GM12878 (cell line): ENCODE data around the gene NFATC1. TPM values are rescaled to one million over a fixed set of nuclear protein-coding genes. Genes with fewer than 3 reads are reported as not detected.

Experiments
- ATAC-seq: fragments of 200-7000 bp; cut with Tn5 transposase; 3 replicates; pipeline ENCODE4 v1.9.1; 2020; ENCODE audit warnings: mild to moderate bottlenecking, moderate library complexity
- BruUV-seq: library from RNA; stranded (reverse); fragments of 400-500 nt; replicated peaks from 2 replicates; lab custom pipeline; 2021; lab: Mats Ljungman, UMichigan
- CTCF ChIA-PET: fragments of 300-600 bp; sonication (Branson Sonifier 250); formaldehyde crosslinking; extraction: SDS; loops from one replicate; lab custom pipeline; 2021; ENCODE audit warnings: inconsistent platforms; lab: Yijun Ruan, JAX
- POLR2A ChIA-PET: fragments of 350-600 bp; formaldehyde crosslinking; extraction: SDS; loops from one replicate; lab custom pipeline; 2021; ENCODE audit warnings: inconsistent platforms; lab: Charles Lee
- RAD21 ChIA-PET: fragments of 300-600 bp; sonication (Branson Sonifier 250); formaldehyde crosslinking; loops from one replicate; lab custom pipeline; 2023; ENCODE audit warnings: antibody characterized with exemption; ENCODE audit not compliant: unreplicated experiment; lab: Charles Lee
- SMC1A ChIA-PET: fragments of 300-600 bp; sonication (Branson Sonifier 250); formaldehyde crosslinking; loops from one replicate; lab custom pipeline; 2023; ENCODE audit not compliant: unreplicated experiment, uncharacterized antibody; lab: Charles Lee
- DNase-seq: peaks from one replicate; pipeline ENCODE4 v3.0.0-alpha.2; 2011; ENCODE audit warnings: low read depth, low spot score
- FAIRE-seq: peaks from 3 replicates; lab custom pipeline; 2011; peaks lifted over from hg19 to GRCh38; lab: Jason Lieb, UNC
- H2AFZ ChIP-seq: 2 replicates; pipeline ENCODE4 v1.6.0; 2011; ENCODE audit warnings: low read depth, low read length, control low read depth; ENCODE audit not compliant: control insufficient read depth
- H3K27ac ChIP-seq: 2 replicates; pipeline ENCODE4 v1.5.1; 2011; ENCODE audit warnings: control low read depth; ENCODE audit not compliant: control insufficient read depth, insufficient read depth
- H3K27me3 ChIP-seq, 2 experiments: replicated peaks in 1 of 2; 2 replicates each; pipeline versions ENCODE4 v1.6.0 to v1.6.1; 2011; ENCODE audit warnings: low read length in 1 of 2; ENCODE audit not compliant: control insufficient read depth in 2 of 2, insufficient read depth in 2 of 2
- H3K36me3 ChIP-seq, 2 experiments: 2 replicates each; pipeline ENCODE4 v1.5.1; 2011; ENCODE audit warnings: low read length in 1 of 2; ENCODE audit not compliant: control insufficient read depth in 2 of 2, insufficient read depth in 2 of 2
- H3K4me1 ChIP-seq: 2 replicates; pipeline ENCODE4 v1.6.1; 2011; ENCODE audit warnings: mild to moderate bottlenecking, low read length, moderate library complexity, mixed read lengths; ENCODE audit not compliant: control insufficient read depth, insufficient read depth
- H3K4me2 ChIP-seq: 2 replicates; pipeline ENCODE4 v1.6.0; 2011; ENCODE audit warnings: control low read depth; ENCODE audit not compliant: control insufficient read depth, insufficient read depth
- H3K4me3 ChIP-seq: fragments of 200-600 bp; sonication (generic); 2 replicates; pipeline ENCODE4 v1.5.1; 2016
- H3K79me2 ChIP-seq: 2 replicates; pipeline ENCODE4 v1.6.0; 2011; ENCODE audit warnings: low read length; ENCODE audit not compliant: control insufficient read depth, insufficient read depth
- H3K9ac ChIP-seq: 2 replicates; pipeline ENCODE4 v1.8.0; 2011; ENCODE audit warnings: low read length, control low read depth, mixed read lengths; ENCODE audit not compliant: control insufficient read depth, insufficient read depth
- H3K9me3 ChIP-seq: replicated peaks from 3 replicates; pipeline ENCODE4 v1.5.1; 2011; ENCODE audit warnings: mild to moderate bottlenecking, low read length; ENCODE audit not compliant: control insufficient read depth, insufficient read depth
- H4K20me1 ChIP-seq: 2 replicates; pipeline ENCODE4 v1.6.0; 2011; ENCODE audit not compliant: control insufficient read depth, insufficient read depth
- BCLAF1 ChIP-seq: fragments of 450-650 bp; IDR thresholded peaks from 2 replicates; pipeline ENCODE4 v1.6.1; 2017; ENCODE audit warnings: antibody characterized with exemption, mild to moderate bottlenecking, moderate library complexity
- CEBPZ ChIP-seq: fragments of 150-350 bp; IDR thresholded peaks from 2 replicates; pipeline ENCODE4 v1.6.1; 2016; ENCODE audit warnings: low read depth, low read length
- EZH2 ChIP-seq: IDR thresholded peaks from 2 replicates; pipeline ENCODE4 v1.6.1; 2012; ENCODE audit warnings: low read depth, mild to moderate bottlenecking, control low read depth, inconsistent platforms, low read length, borderline replicate concordance; ENCODE audit not compliant: control insufficient read depth
- FOXM1 ChIP-seq: IDR thresholded peaks from 2 replicates; pipeline ENCODE4 v1.6.1; 2012; ENCODE audit warnings: low read depth, mild to moderate bottlenecking, inconsistent platforms, low read length, moderate library complexity
- GABPA ChIP-seq: IDR thresholded peaks from 2 replicates; pipeline ENCODE4 v1.6.1; 2014; ENCODE audit warnings: antibody characterized with exemption, low read depth, mild to moderate bottlenecking, inconsistent platforms
- GATAD2B ChIP-seq: fragments of 450-650 bp; conservative IDR thresholded peaks from 2 replicates; pipeline ENCODE4 v1.6.1; 2017; ENCODE audit warnings: low read depth, mild to moderate bottlenecking, moderate library complexity
- HDAC2 ChIP-seq: fragments of 200-600 bp; sonication (generic); IDR thresholded peaks from 2 replicates; pipeline ENCODE4 v1.6.1; 2017
- MAX ChIP-seq: IDR thresholded peaks from 2 replicates; pipeline ENCODE4 v1.6.1; 2012; ENCODE audit warnings: low read depth, low read length, improper control_type of control experiment
- MEF2A ChIP-seq: IDR thresholded peaks from 2 replicates; pipeline ENCODE4 v1.6.1; 2011; ENCODE audit warnings: low read depth, mild to moderate bottlenecking, low read length, moderate library complexity; ENCODE audit not compliant: insufficient read depth
- NFYA ChIP-seq: IDR thresholded peaks from 2 replicates; pipeline ENCODE4 v1.6.1; 2011; ENCODE audit warnings: low read depth, mild to moderate bottlenecking, low read length, improper control_type of control experiment, borderline replicate concordance
- POLR2AphosphoS5 ChIP-seq: IDR thresholded peaks from 2 replicates; pipeline ENCODE4 v1.6.1; 2011; ENCODE audit warnings: mild to moderate bottlenecking, low read length, inconsistent platforms
- PRDM15 ChIP-seq: fragments of 450-650 bp; formaldehyde crosslinking; IDR thresholded peaks from 2 replicates; pipeline ENCODE4 v1.4.0; 2020; ENCODE audit warnings: mild to moderate bottlenecking, moderate library complexity
- SREBF1 ChIP-seq: IDR thresholded peaks from 2 replicates; pipeline ENCODE4 v1.6.1; 2012; ENCODE audit warnings: mild to moderate bottlenecking, low read length
- ZNF217 ChIP-seq: fragments of 450-650 bp; IDR thresholded peaks from 2 replicates; pipeline ENCODE4 v1.6.1; 2017; ENCODE audit warnings: antibody characterized with exemption, mild to moderate bottlenecking
- WGBS: methylation state at CpG from one replicate; pipeline ENCODE4 v1.1.6; 2016; ENCODE audit warnings: low lambda C conversion rate; ENCODE audit not compliant: insufficient replicate concordance, insufficient coverage; ENCODE audit errors: missing lambda C conversion rate; 5-methylcytosine and 5-hydroxymethylcytosine counted together
- in situ Hi-C: fragments of 300-500 bp; cut with MboI; formaldehyde crosslinking; loops from 9 replicates; pipeline ENCODE4 v1.14.3; 2018; ENCODE audit warnings: mixed read lengths
- intact Hi-C: fragments of 100-400 bp; cut with micrococcal nuclease; formaldehyde crosslinking; loops from one replicate; pipeline ENCODE4 v1.14.2; 2022; ENCODE audit not compliant: unreplicated experiment
- polyA plus RNA-seq, 11 experiments: library from polyadenylated mRNA; depleted of rRNA in 4 of 11; unstranded in 6 of 11; stranded (reverse) in 5 of 11; fragments of >200 nt; fragmentation: Nextera tagmentation in 4 of 11; fragmentation: Illumina TruSeq in 1 of 11; extraction: Ambion mirVana in 4 of 11; extraction: Trizol in 1 of 11; gene quantifications; 1 replicate in 1 of 11; 2 replicates in 10 of 11; pipeline versions ENCODE4 v1.2.1 to v1.2.3, GENCODE V29; 2011 to 2016; ENCODE audit warnings: inconsistent platforms in 2 of 11, missing spikeins in 2 of 11, low read depth in 1 of 11
- total RNA-seq, 4 experiments: library from RNA; depleted of rRNA in 3 of 4; stranded (reverse); fragments of >200 nt in 3 of 4; fragmentation: Illumina TruSeq in 1 of 4; extraction: Trizol in 1 of 4; gene quantifications; 2 replicates each; pipeline versions ENCODE4 v1.2.1 to v1.2.3, GENCODE V29; 2013 to 2021

NFATC1 gene
- total and polyA plus RNA-seq, 10 of the 15 experiments (the other 5 are each of a cell fraction or from before 2014, with no cell fraction given): 0.84 to 20.8 (median 5.1) TPM

DNA sequence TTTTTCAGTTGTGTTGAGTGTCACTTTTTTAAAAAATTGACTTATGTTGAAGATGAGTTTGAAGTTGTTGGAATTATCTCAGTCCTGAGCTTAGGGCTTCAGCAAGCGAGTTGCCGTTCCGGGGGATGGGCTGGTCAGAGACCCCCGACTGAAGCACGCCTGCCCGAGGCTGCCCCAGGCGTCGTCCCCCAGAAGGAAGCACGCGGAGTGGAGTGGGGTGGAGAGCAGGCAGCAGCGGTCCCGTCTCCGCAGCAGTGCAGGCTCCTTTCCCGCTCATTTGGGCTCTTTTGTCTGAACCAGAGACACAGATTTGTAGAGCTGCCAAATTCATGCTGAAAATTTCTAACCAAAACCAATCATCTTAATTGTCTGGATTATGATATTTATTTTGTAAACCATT is 33.7 kb downstream of the NFATC1 start:
- no peak for ATAC-seq
- H3K9ac ChIP-seq: no peak overlapping the region
- no peak overlapping the region for H3K4me2 ChIP-seq
- H3K27me3 ChIP-seq: no peaks in the 10 kb centered on the region
- H2AFZ ChIP-seq: no peak overlapping the region
- peaks cover 0 to 8% of the 10 kb centered on the region in 2 experiments; a peak in 3 of 4 replicates for H3K36me3 ChIP-seq
- H3K27ac ChIP-seq: no peak overlapping the region
- no peaks in the 10 kb centered on the region for H3K4me1 ChIP-seq
- in situ Hi-C loops (no loop called here), intact Hi-C loops (no loop called here)
- WGBS: 100% methylated on average over 14 of the region's 14 CpGs
- ChIA-PET SMC1A (interaction anchor here (1.3 kb wide), 1 partner anchor 41 kb away, joined by 3 read pairs; no protein-coding TSS in a partner anchor), RAD21 (no interaction called here), CTCF (no interaction called here), POLR2A (no interaction called here)
- no peak for DNase-seq
- H3K9me3 ChIP-seq: no peaks in the 10 kb centered on the region; the same call in 2 of the 3 replicates
- TF ChIP-seq MEF2A: no peak
- no peak for TF ChIP-seq FOXM1
- TF ChIP-seq NFYA: no peak
- TF ChIP-seq SREBF1: no peak
- TF ChIP-seq GATAD2B: no peak
- no peak for TF ChIP-seq GABPA
- no peak for TF ChIP-seq POLR2AphosphoS5
- no peak for TF ChIP-seq EZH2
- no peak for TF ChIP-seq CEBPZ
- TF ChIP-seq HDAC2: no peak
- TF ChIP-seq BCLAF1: no peak
- no peak for TF ChIP-seq ZNF217
- no peak for TF ChIP-seq MAX
- no peak for TF ChIP-seq PRDM15
- no peaks in the 10 kb centered on the region; the same call in 1 of the 2 replicates for H4K20me1 ChIP-seq
- no peak overlapping the region for H3K4me3 ChIP-seq
- FAIRE-seq: no peak
- BruUV-seq: no TSS peak
- no peaks in the 10 kb centered on the region for H3K79me2 ChIP-seq
